Lung (tissue), 12 donors: ENCODE results near the gene SND1. TPM values are rescaled to one million over a fixed set of nuclear protein-coding genes. Genes with fewer than 3 reads are reported as not detected.
A peak's percentile ranks its signal among the peaks of the same experiment; 100 is the strongest.

Experiments
- ATAC-seq: fragments of 200-7000 bp; cut with Tn5 transposase; one replicate; pipeline ENCODE4 v1.9.1; 2020; ENCODE audit warnings: moderate number of reproducible peaks; ENCODE audit not compliant: insufficient read depth, low FRiP score
- DNase-seq, 3 donors: peaks; one replicate each; pipeline ENCODE4 v3.0.0-alpha.2; 2013 to 2017
- H3K27ac ChIP-seq, 2 donors: one replicate each; pipeline ENCODE4 v1.5.1; 2013; ENCODE audit warnings: mild to moderate bottlenecking in 2 of 2, moderate library complexity in 2 of 2, control low read depth in 1 of 2, inconsistent platforms in 1 of 2, low read depth in 1 of 2, low read length in 1 of 2
- H3K27me3 ChIP-seq, 3 donors: one replicate each; pipeline ENCODE4 v1.5.1; 2013; ENCODE audit warnings: low read length in 2 of 3; ENCODE audit not compliant: control insufficient read depth in 3 of 3, insufficient read depth in 3 of 3
- H3K36me3 ChIP-seq, 4 donors: one replicate each; pipeline ENCODE4 v1.5.1; 2013; ENCODE audit warnings: low read length in 4 of 4, mild to moderate bottlenecking in 1 of 4, moderate library complexity in 1 of 4; ENCODE audit not compliant: control insufficient read depth in 4 of 4, insufficient read depth in 4 of 4
- H3K4me1 ChIP-seq, 5 donors: one replicate each; pipeline ENCODE4 v1.5.1; 2013; ENCODE audit warnings: low read length in 5 of 5, mild to moderate bottlenecking in 2 of 5, moderate library complexity in 1 of 5; ENCODE audit not compliant: control insufficient read depth in 5 of 5, insufficient read depth in 5 of 5
- H3K4me3 ChIP-seq: one replicate; pipeline ENCODE4 v1.5.1; 2013; ENCODE audit warnings: mild to moderate bottlenecking, control low read depth, moderate library complexity
- H3K9ac ChIP-seq, 2 donors: one replicate each; pipeline ENCODE4 v1.5.1; 2013; ENCODE audit warnings: low read length in 2 of 2, control low read depth in 1 of 2; ENCODE audit not compliant: insufficient read depth in 1 of 2
- H3K9me3 ChIP-seq, 4 donors: one replicate each; pipeline ENCODE4 v1.5.1; 2013; ENCODE audit warnings: low read length in 3 of 4, mild to moderate bottlenecking in 1 of 4, moderate library complexity in 1 of 4; ENCODE audit not compliant: control insufficient read depth in 4 of 4, insufficient read depth in 3 of 4
- WGBS, 2 donors: extraction: QIAGEN DNeasy Blood & Tissue Kit; methylation state at CpG; one replicate each; pipeline ENCODE4 v1.1.7; 2013; 5-methylcytosine and 5-hydroxymethylcytosine counted together
- polyA plus RNA-seq, 2 donors: library from polyadenylated mRNA; stranded (reverse); fragments of 200-250 nt; gene quantifications; one replicate each; pipeline ENCODE4 v1.2.1, GENCODE V29; 2013
- total RNA-seq, 2 donors: library from RNA; depleted of rRNA in 1 of 2; stranded (reverse); fragments of >200 nt in 1 of 2; gene quantifications; one replicate each; pipeline ENCODE4 v1.2.1, GENCODE V29; 2014 to 2021
- TF ChIP-seq, protein P1 (sequence below): IDR thresholded peaks from 2 replicates; pipeline ENCODE4 v1.5.1; 2012; ENCODE audit warnings: mild to moderate bottlenecking; ENCODE audit errors: control extremely low read depth, extremely low read depth
- donor health status: control.
- donor health status: control.
- donor health status: Bipolar disorder and iron deficiency.
- donor health status: healthy.
- donor health status: DM: yes; HTN: yes; CAD: no.

The SND1 gene
- total and polyA plus RNA-seq, 4 donors = 94.5 to 210 (median 137) TPM

GRCh38 chr7:128008744-128009143 is 356.8 kb downstream of the SND1 start:
- H3K27me3 ChIP-seq = no peaks in the 10 kb centered on the region
- no peak for DNase-seq
- WGBS, 2 donors = 96 to 97% methylated on average over 2 of the region's 2 CpGs
- no peak overlapping the region for H3K4me3 ChIP-seq
- no peak for ATAC-seq
- no peaks in the 10 kb centered on the region for H3K9me3 ChIP-seq
- H3K27ac ChIP-seq = no peak overlapping the region
- peaks cover 10 to 22% (median 10%) of the 10 kb centered on the region in 5 donors for H3K4me1 ChIP-seq
- TF ChIP-seq, protein P1, sequence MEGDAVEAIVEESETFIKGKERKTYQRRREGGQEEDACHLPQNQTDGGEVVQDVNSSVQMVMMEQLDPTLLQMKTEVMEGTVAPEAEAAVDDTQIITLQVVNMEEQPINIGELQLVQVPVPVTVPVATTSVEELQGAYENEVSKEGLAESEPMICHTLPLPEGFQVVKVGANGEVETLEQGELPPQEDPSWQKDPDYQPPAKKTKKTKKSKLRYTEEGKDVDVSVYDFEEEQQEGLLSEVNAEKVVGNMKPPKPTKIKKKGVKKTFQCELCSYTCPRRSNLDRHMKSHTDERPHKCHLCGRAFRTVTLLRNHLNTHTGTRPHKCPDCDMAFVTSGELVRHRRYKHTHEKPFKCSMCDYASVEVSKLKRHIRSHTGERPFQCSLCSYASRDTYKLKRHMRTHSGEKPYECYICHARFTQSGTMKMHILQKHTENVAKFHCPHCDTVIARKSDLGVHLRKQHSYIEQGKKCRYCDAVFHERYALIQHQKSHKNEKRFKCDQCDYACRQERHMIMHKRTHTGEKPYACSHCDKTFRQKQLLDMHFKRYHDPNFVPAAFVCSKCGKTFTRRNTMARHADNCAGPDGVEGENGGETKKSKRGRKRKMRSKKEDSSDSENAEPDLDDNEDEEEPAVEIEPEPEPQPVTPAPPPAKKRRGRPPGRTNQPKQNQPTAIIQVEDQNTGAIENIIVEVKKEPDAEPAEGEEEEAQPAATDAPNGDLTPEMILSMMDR = no peak
- H3K36me3 ChIP-seq = peaks cover 0 to 9% (median 0%) of the 10 kb centered on the region in 4 donors
- no peak overlapping the region for H3K9ac ChIP-seq

DNA sequence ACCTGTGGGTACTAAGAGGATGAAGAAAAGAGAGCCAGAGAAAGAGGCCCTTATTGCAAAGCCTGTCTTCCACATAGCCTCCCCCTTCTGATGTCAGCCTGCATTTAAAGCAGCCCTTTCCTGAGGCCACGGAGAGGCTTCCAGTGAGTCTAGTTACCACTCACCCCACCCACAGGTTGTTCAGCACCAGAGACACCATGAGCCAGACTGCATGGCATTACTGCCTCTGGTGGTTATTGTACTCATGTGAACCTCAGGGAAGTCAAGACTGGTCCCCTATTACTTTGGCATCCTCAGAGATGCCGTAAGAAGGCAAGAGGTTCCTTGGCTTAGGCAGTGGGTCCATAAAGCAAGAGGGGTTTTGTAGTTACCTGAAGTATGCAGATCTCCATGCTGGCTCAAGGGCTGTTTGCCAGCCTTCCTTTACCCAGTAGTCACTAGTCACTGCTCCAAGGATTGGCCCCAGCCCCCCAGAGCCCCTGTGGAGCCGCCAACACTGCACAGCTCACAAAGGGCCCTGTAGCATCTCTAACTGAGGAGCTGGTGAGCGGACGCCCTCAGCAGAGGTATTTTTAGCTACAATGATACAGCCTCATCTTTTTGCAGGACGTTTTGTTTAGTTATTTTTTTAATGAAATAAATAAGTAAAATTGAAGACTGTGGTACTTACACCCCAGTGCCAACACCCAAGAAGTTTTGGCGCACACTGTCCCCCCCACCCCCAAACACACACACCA is 358.6 kb downstream of the SND1 start:
- Histone ChIP-seq H3K4me1 (peaks cover 15 to 34% (median 23%) of the 10 kb centered on the region in 5 donors), H3K27ac (no peak overlapping the region), H3K27me3 (no peaks in the 10 kb centered on the region), H3K4me3 (no peak overlapping the region), H3K9me3 (no peaks in the 10 kb centered on the region), H3K36me3 (peaks cover 0 to 9% (median 1%) of the 10 kb centered on the region in 4 donors), H3K9ac (no peak overlapping the region)
- no peak for DNase-seq
- no peak for ATAC-seq
- WGBS, 2 donors = 87 to 94% methylated on average over 7 of the region's 7 CpGs
- TF ChIP-seq, protein P1 = no peak

- no peaks in the 10 kb centered on the region for H3K9me3 ChIP-seq
- H3K36me3 ChIP-seq = peaks cover 0 to 8% (median 1%) of the 10 kb centered on the region in 4 donors
- H3K4me3 ChIP-seq = no peak overlapping the region
- ATAC-seq (no peak), DNase-seq (peak in 2 of 3 donors; percentile 59 to 67)
- no peak overlapping the region for H3K27ac ChIP-seq
- TF ChIP-seq, protein P1 = no peak
- H3K4me1 ChIP-seq = peaks cover 15 to 37% (median 23%) of the 10 kb centered on the region in 5 donors
- H3K27me3 ChIP-seq = no peaks in the 10 kb centered on the region
- 48 to 73% methylated on average over 2 of the region's 2 CpGs for WGBS, 2 donors
- H3K9ac ChIP-seq = no peak overlapping the region
These were observed 359.2 kb downstream of the SND1 start for GRCh38 chr7:128011131-128011661.
